SU-DHL-6 (cell line): ENCODE results near the gene BCL2.

ENCODE experiments used
- EZH2phosphoT487 ChIP-seq: fragments of 200-600 bp; sonication (generic), shearing (Covaris generic); conservative IDR thresholded peaks from 2 replicates; pipeline ENCODE4 v1.6.1; 2018; ENCODE audit warnings: mild to moderate bottlenecking, antibody characterized with exemption, low read length, moderate library complexity, mixed read lengths
- TF ChIP-seq, protein P1 (sequence below): fragments of 200-600 bp; sonication (generic); IDR thresholded peaks from one replicate; pipeline ENCODE4 v1.5.1; 2017; ENCODE audit warnings: antibody characterized with exemption, mild to moderate bottlenecking, low read length, moderate library complexity; ENCODE audit not compliant: insufficient read depth, poor library complexity, severe bottlenecking

DNA sequence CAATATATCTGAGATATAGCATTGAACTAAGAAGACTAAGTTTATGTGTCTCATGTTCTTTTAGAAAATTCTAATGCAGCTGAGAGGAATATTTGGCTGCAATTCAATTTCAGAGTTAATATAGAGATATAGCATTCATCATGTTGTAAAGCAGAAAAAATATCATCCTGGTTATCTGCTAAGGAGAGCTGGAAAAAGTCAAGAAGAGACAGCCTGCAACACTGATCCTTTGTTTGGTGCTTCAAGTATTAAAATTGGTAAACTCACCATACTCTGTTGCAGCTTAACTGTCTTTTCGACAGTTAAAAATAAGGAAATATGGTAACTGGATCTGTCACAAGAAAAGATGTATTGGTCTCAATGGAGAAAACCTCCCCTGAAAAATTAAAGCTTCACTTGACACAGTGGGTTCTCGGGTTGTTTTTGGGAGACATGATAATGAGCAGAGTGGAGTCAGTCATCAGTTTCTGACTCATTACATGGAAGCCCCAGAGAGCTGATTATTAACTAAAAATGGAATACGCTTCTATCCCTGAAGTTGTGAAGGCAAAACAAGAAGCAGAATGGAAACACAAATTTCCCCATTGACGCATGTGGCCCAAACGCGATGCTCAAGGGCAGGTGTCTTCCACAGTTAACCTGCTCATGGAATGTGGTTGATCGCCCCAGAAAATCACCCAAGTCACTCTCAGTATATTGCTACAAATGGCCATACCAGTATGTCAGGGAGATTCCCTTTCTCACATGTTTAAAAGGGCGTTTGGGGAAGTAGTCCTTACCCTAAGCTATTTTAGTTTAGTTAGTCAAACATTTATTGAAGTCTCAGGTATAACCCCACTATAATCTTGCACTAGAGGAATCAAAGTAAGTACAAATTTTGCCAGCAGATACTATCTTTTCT, 8.2 kb downstream of the BCL2 start:
- TF ChIP-seq, protein P1, sequence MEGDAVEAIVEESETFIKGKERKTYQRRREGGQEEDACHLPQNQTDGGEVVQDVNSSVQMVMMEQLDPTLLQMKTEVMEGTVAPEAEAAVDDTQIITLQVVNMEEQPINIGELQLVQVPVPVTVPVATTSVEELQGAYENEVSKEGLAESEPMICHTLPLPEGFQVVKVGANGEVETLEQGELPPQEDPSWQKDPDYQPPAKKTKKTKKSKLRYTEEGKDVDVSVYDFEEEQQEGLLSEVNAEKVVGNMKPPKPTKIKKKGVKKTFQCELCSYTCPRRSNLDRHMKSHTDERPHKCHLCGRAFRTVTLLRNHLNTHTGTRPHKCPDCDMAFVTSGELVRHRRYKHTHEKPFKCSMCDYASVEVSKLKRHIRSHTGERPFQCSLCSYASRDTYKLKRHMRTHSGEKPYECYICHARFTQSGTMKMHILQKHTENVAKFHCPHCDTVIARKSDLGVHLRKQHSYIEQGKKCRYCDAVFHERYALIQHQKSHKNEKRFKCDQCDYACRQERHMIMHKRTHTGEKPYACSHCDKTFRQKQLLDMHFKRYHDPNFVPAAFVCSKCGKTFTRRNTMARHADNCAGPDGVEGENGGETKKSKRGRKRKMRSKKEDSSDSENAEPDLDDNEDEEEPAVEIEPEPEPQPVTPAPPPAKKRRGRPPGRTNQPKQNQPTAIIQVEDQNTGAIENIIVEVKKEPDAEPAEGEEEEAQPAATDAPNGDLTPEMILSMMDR = no peak
- TF ChIP-seq EZH2phosphoT487 = no peak
